KBM-7 (cell line): ENCODE data around the gene COMP.
"Not testable (repeated sequence)": the region's sequence is repeated elsewhere in the genome, so short reads cannot be mapped to it uniquely, and the experiment has no call there.

ENCODE experiments used
- DNase-seq: peaks from one replicate; pipeline ENCODE4 v3.0.0-alpha.2; 2015
- in situ Hi-C: fragments of 300-500 bp; cut with MboI; formaldehyde crosslinking; loops from 2 replicates; pipeline ENCODE4 v1.14.3; 2020; ENCODE audit warnings: low sequenced_read_pairs, low pct_unique_long_range_greater_than_20kb, mixed read lengths

The COMP gene

GRCh38 chr19:18737954-18738351, 53.2 kb downstream of the COMP start:
- no peak for DNase-seq
- in situ Hi-C loops: no loop called here

GRCh38 chr19:18737337-18737953, 53.7 kb downstream of the COMP start:
- in situ Hi-C loops: no loop called here
- no peak for DNase-seq

- in situ Hi-C loops: no loop called here
- DNase-seq: no peak
Measured at GRCh38 chr19:18736415-18737336, 54.4 kb downstream of the COMP start.

- in situ Hi-C loops: no loop called here
Measured at GRCh38 chr19:18735752-18736151, 55.4 kb downstream of the COMP start.

GRCh38 chr19:18735324-18735723, 55.8 kb downstream of the COMP start:
- in situ Hi-C loops: no loop called here
- DNase-seq: no peak

More at GRCh38 chr19:18735752-18736151, 55.4 kb downstream of the COMP start:
- no peak for DNase-seq

GRCh38 chr19:18733762-18734332, 57.3 kb downstream of the COMP start:
- in situ Hi-C loops, DNase-seq: not testable (repeated sequence)

- in situ Hi-C loops: no loop called here
Measured at GRCh38 chr19:18733196-18733647, 57.9 kb downstream of the COMP start.

More at GRCh38 chr19:18733196-18733647, 57.9 kb downstream of the COMP start:
- no peak for DNase-seq
